ENCODE measurements around the gene CES4A.
"Not testable (repeated sequence)": the region's sequence is repeated elsewhere in the genome, so short reads cannot be mapped to it uniquely, and the experiment has no call there.

CES4A gene

DNA sequence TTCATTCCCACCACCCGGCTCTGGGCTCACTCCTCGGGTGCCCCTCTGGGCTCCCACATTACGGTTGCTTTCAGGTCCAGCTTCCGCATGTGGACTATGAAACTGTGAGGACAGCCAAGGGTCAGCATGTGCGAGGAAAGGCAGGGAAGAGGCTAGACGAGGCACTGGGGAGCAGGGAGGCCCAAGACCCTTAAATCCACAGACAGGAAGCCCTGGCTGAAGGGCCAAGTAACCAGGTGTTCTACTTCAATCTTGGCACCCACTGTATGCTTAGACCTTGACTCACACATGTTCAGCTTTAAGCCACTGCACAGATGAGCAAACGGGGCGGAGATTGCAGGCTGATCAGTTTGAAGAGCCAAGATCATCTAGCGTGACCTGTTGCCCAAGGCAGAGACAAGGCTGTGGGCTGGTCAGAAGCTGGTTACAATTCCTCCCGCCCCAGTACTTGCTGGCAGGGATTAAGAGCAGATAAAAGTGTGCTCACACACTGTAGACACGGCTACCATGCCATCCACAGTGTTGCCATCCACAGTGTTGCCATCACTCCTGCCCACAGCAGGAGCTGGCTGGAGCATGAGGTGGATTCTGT, at the start of gene CES4A:
CES4A (plus strand) TSS at position 393 of the 592 bp plus-strand sequence; CDS start at position 577, 184 bp downstream.
- Histone ChIP-seq H3K27me3 (ENCODE audit: low read depth) (no peaks in the 10 kb centered on the region), H3K9me3 (no peaks in the 10 kb centered on the region), H3K36me3 (replicated peaks) (no peaks in the 10 kb centered on the region), H3K4me1 (no peaks in the 10 kb centered on the region), H3K4me3 (no peak within 1 kb of the TSS)
- no peak for DNase-seq (ENCODE audit: low spot score in 2 of 2)
- in situ Hi-C loops (cut with MboI; ENCODE audit: low sequenced_read_pairs) = no loop called here

DNA sequence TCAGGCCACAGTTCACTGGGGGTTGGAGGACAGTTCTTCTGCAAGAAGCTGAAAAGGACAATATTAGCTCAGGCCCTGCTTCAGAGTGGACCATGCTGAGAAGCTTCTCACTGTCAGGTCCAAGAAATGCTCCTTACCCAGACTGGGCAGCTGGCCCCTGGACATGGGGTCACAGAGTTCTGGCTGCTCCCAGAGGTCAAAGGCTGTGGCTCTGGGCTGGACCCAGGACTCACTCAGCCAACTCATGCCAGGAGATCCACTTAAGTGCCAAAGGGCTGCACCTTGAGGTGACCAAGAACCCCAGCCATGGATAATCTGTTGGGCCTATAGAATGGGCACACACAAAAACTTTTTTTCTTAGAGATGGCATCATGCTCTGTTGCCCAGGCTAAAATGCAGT, 49.0 kb upstream of the CES4A start:
- no peak for DNase-seq (ENCODE audit: low spot score in 2 of 2)
- no peaks in the 10 kb centered on the region for H3K27me3 ChIP-seq (ENCODE audit: low read depth)
- no peaks in the 10 kb centered on the region for H3K9me3 ChIP-seq
- H3K4me1 ChIP-seq = no peaks in the 10 kb centered on the region
- in situ Hi-C loops (cut with MboI; ENCODE audit: low sequenced_read_pairs) = no loop called here
- peaks cover 47% of the 10 kb centered on the region for H3K36me3 ChIP-seq (replicated peaks)
- no peak overlapping the region for H3K4me3 ChIP-seq

DNA sequence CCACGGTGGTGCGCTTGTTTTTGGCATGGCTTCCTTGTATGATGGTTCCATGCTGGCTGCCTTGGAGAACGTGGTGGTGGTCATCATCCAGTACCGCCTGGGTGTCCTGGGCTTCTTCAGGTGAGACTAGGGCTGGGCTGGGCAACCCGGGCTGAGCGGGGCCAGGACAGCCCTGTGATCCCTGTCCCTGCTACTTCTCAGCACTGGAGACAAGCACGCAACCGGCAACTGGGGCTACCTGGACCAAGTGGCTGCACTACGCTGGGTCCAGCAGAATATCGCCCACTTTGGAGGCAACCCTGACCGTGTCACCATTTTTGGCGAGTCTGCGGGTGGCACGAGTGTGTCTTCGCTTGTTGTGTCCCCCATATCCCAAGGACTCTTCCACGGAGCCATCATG, 48.2 kb upstream of the CES4A start:
- in situ Hi-C loops (cut with MboI; ENCODE audit: low sequenced_read_pairs) = no loop called here
- H3K9me3 ChIP-seq = no peaks in the 10 kb centered on the region
- no peak for DNase-seq (ENCODE audit: low spot score in 2 of 2)
- H3K4me3 ChIP-seq = no peak overlapping the region
- no peaks in the 10 kb centered on the region for H3K27me3 ChIP-seq (ENCODE audit: low read depth)
- no peaks in the 10 kb centered on the region for H3K4me1 ChIP-seq
- H3K36me3 ChIP-seq (replicated peaks) = peaks cover 47% of the 10 kb centered on the region

DNA sequence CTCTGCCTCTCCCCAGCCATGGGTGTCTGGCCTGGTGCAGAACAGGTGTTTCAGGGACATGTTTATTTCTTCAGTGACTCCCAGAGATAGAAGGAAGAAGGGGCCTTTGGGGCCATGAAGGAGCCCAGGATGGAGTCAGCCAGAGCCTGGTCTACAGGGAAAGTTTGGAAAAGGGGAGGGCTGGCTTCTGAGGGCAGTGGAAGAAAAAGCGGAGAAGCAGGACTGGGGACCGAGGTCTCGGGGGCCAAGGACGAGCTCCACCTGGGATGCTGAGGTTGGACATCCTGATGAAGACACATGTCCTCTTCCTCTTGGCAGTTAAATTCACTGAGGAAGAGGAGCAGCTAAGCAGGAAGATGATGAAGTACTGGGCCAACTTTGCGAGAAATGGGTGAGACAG, 45.4 kb upstream of the CES4A start:
- in situ Hi-C loops (cut with MboI; ENCODE audit: low sequenced_read_pairs) = no loop called here
- H3K27me3 ChIP-seq (ENCODE audit: low read depth) = no peaks in the 10 kb centered on the region
- H3K9me3 ChIP-seq = no peaks in the 10 kb centered on the region
- no peak for DNase-seq (ENCODE audit: low spot score in 2 of 2)
- H3K4me3 ChIP-seq = no peak overlapping the region
- H3K4me1 ChIP-seq = no peaks in the 10 kb centered on the region
- peaks cover 47% of the 10 kb centered on the region for H3K36me3 ChIP-seq (replicated peaks)

DNA sequence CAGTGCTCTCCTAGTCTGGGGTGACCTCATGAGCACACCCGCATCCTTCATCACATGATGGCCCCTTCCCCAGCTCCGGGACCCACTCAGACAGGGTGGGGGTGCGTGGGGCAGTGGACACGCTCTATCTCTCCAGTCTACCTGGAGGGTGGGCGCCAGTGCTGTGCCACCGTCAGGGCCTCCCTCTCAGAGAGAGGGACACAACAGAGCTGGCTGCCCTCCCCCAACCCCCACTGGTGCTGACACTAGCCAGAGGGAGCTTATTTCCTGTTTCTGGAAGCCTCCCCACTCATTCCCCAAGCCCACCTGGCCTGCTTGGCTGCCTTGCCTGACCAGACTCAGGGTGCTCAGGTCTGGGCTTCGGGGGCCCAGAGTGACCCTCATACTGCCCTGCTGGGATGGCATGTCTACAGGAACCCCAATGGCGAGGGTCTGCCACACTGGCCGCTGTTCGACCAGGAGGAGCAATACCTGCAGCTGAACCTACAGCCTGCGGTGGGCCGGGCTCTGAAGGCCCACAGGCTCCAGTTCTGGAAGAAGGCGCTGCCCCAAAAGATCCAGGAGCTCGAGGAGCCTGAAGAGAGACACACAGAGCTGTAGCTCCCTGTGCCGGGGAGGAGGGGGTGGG, 44.8 kb upstream of the CES4A start:
- Histone ChIP-seq H3K4me3 (no peak overlapping the region), H3K9me3 (no peaks in the 10 kb centered on the region), H3K27me3 (ENCODE audit: low read depth) (no peaks in the 10 kb centered on the region), H3K4me1 (no peaks in the 10 kb centered on the region), H3K36me3 (replicated peaks) (peaks cover 46% of the 10 kb centered on the region)
- DNase-seq (ENCODE audit: low spot score in 2 of 2) = no peak
- in situ Hi-C loops (cut with MboI; ENCODE audit: low sequenced_read_pairs) = no loop called here

DNA sequence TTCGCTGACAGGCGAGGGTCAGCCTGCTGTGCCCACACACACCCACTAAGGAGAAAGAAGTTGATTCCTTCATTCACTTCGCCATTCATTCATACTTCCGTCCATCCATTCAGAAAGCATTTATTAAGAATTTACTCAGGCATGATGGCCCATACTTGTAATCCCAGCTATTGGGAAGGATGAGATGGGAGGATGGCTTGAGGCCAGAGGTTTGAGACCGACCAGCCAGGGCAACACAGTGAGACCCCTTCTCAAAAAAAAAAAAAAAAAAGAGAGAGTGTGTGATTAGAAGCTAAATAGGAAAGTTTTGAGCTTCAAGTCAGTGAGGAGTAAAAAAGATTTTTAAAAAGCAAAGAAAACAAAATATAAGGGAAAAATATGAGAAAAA, 44.3 kb upstream of the CES4A start:
- no peak for DNase-seq (ENCODE audit: low spot score in 2 of 2)
- H3K4me3 ChIP-seq = no peak overlapping the region
- in situ Hi-C loops (cut with MboI; ENCODE audit: low sequenced_read_pairs) = no loop called here
- H3K4me1 ChIP-seq = no peaks in the 10 kb centered on the region
- H3K27me3 ChIP-seq (ENCODE audit: low read depth) = no peaks in the 10 kb centered on the region
- no peaks in the 10 kb centered on the region for H3K9me3 ChIP-seq
- H3K36me3 ChIP-seq (replicated peaks) = peaks cover 41% of the 10 kb centered on the region

DNA sequence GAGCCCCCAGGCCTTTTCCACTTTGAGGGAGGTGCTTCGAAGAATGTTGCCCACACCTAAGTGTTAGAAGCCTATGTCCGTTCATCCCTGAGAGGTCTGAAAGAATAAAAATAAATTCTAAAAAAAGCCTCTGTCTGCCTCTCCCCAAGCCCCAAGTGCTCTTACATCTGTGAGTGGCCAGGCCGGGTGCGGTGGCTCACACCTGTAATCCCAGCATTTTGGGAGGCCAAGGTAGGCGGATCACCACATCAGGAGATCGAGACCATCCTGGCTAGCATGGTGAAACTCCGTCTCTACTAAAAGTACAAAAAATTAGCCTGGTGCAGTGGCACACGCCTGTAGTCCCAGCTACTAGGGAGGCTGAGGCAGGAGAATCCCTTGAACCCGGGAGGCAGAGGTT, 43.4 kb upstream of the CES4A start:
- H3K4me3 ChIP-seq; H3K9me3 ChIP-seq; H3K4me1 ChIP-seq; DNase-seq (ENCODE audit: low spot score in 2 of 2); in situ Hi-C loops (cut with MboI; ENCODE audit: low sequenced_read_pairs); H3K27me3 ChIP-seq (ENCODE audit: low read depth): not testable (repeated sequence)
- H3K36me3 ChIP-seq (replicated peaks) = peaks cover 32% of the 10 kb centered on the region

DNA sequence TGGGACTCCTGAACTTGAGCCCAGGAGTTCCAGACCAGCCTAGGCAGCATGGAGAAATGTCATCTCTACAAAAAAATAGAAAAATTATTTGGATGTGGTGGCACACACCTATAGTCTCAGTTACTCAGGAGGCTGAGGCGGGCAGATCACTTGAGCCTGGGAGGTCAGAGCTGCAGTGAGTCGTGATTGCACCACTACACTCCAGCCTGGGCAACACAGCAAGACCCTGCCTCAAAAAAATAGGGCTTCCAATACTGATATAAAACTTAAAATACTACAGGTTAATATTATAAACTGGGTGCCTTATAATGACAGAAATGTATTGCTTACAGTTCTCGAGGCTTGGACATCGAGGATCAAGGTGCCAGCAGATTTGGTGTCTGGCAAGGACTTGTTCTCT, 42.5 kb upstream of the CES4A start:
- DNase-seq (ENCODE audit: low spot score in 2 of 2) = no peak
- no peaks in the 10 kb centered on the region for H3K27me3 ChIP-seq (ENCODE audit: low read depth)
- in situ Hi-C loops (cut with MboI; ENCODE audit: low sequenced_read_pairs) = no loop called here
- no peaks in the 10 kb centered on the region for H3K9me3 ChIP-seq
- H3K4me1 ChIP-seq = no peaks in the 10 kb centered on the region
- peaks cover 24% of the 10 kb centered on the region for H3K36me3 ChIP-seq (replicated peaks)
- no peak overlapping the region for H3K4me3 ChIP-seq

DNA sequence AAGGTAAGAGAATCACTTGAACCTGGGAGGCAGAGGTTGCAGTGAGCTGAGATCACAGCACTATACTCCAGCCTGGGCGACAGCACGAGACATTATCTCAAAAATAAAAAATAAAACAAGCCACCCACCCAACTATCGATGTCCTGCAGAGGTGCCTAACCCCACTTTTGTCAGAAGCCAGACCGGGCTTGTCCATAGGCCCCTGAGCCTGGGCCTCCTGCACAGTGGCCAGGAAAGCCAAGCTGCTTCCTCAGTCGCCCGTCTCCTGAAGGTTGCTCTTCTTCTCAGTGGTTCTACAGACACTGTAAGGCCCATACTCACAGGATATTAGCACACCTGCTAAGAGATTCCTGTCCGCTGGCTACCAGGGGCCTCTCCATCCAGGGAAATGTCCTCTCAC, 41.8 kb upstream of the CES4A start:
- Histone ChIP-seq H3K36me3 (replicated peaks) (peaks cover 18% of the 10 kb centered on the region), H3K9me3 (no peaks in the 10 kb centered on the region), H3K27me3 (ENCODE audit: low read depth) (no peaks in the 10 kb centered on the region), H3K4me3 (no peak overlapping the region), H3K4me1 (no peaks in the 10 kb centered on the region)
- in situ Hi-C loops (cut with MboI; ENCODE audit: low sequenced_read_pairs) = no loop called here
- DNase-seq (ENCODE audit: low spot score in 2 of 2) = no peak

DNA sequence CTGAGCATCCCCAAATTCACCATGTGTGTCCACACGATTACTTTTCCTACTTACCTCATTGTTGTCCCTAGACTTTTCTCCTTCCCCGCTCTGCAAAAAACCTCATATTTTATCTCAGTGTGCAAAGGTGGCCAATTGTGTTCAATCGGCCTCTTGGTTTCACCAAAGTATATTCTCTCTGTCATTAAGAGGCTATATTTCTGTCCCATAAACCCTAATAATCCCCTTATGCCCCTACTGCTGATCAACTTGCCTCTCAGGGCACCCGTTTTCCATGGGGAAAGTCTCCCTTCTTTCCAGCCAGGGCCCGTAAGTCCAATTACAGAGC, 41.5 kb upstream of the CES4A start:
- in situ Hi-C loops (cut with MboI; ENCODE audit: low sequenced_read_pairs) = no loop called here
- H3K9me3 ChIP-seq = no peaks in the 10 kb centered on the region
- H3K4me1 ChIP-seq = no peaks in the 10 kb centered on the region
- peaks cover 14% of the 10 kb centered on the region for H3K36me3 ChIP-seq (replicated peaks)
- no peaks in the 10 kb centered on the region for H3K27me3 ChIP-seq (ENCODE audit: low read depth)
- DNase-seq (ENCODE audit: low spot score in 2 of 2) = no peak
- no peak overlapping the region for H3K4me3 ChIP-seq

DNA sequence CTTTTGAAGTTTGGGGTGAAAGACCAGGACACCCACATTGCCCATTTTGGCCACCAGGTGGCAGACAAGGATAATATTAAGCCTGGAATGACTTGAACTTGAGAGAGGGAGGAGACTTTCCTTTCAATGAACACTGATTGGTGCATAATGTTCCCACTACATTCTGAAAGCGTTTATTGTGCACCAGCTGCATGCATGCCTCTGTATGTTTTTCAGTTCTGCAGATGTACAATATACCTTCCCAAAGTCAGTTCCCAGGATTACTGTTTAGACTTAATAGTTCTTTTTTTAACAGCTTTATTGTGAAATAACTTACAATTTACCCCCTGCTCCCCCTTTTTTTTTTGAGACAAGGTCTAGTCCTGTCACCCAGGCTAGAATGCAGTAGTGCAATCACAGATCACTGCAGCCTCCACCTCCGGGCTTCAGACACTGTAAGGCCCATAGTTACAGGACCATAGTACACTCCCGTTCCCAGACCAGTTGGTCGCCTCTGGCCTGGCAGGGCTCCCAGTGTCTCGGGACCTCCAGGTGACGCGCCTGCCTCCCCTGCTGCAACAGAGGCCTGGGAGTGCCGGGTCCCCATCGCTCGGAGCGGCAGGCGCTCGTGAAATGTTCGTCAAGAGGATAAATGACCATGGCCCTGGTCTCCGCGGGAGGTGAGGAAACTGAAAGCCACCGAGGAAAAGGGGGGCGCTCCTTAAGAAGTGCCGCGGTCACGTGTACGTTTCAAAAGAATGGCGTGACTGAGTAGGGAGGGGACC, 40.9 kb upstream of the CES4A start:
- no peak overlapping the region for H3K4me3 ChIP-seq
- no peaks in the 10 kb centered on the region for H3K9me3 ChIP-seq
- H3K36me3 ChIP-seq (replicated peaks) = peaks cover 9% of the 10 kb centered on the region
- H3K27me3 ChIP-seq (ENCODE audit: low read depth) = no peaks in the 10 kb centered on the region
- in situ Hi-C loops (cut with MboI; ENCODE audit: low sequenced_read_pairs) = no loop called here
- no peaks in the 10 kb centered on the region for H3K4me1 ChIP-seq
- DNase-seq (ENCODE audit: low spot score in 2 of 2) = peak; percentile 75 to 89

DNA sequence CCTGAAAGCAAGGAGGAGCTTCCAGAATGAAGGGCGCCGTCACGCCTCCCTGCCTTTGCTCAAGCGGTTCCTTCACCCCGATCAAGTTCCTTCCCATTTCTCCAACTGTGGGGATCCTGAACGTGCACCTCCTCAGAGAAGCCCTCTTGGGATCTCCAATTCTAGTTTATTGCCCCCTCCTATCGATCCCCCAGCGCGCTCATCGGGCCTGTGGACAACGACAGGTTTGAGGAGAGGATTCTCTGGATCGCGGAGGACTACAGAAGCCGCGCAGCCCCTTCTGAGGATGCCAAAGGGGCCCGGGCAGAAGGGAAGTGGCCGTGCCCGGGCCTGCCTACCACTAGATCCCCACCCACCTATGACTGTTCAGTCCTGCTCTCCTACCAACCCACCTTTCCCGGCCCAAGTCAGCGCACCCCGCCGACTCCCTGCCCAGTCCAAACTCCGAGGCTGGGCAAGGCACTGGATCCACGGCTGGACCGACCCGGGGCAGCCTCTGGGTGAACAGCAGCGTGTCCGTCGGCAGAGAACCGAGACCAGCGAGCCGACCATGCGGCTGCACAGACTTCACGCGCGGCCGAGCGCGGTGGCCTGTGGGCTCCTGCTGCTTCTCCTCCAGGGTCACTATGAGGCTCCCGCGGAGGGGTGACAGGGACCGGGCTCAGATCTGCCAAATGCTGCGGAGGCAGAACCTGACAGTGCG, 40.1 kb upstream of the CES4A start:
- peaks cover 4% of the 10 kb centered on the region for H3K4me1 ChIP-seq
- no peak overlapping the region for H3K4me3 ChIP-seq
- H3K9me3 ChIP-seq = no peaks in the 10 kb centered on the region
- H3K27me3 ChIP-seq (ENCODE audit: low read depth) = no peaks in the 10 kb centered on the region
- DNase-seq (ENCODE audit: low spot score in 2 of 2) = no peak
- H3K36me3 ChIP-seq (replicated peaks) = peaks cover 2% of the 10 kb centered on the region
- in situ Hi-C loops (cut with MboI; ENCODE audit: low sequenced_read_pairs) = no loop called here

DNA sequence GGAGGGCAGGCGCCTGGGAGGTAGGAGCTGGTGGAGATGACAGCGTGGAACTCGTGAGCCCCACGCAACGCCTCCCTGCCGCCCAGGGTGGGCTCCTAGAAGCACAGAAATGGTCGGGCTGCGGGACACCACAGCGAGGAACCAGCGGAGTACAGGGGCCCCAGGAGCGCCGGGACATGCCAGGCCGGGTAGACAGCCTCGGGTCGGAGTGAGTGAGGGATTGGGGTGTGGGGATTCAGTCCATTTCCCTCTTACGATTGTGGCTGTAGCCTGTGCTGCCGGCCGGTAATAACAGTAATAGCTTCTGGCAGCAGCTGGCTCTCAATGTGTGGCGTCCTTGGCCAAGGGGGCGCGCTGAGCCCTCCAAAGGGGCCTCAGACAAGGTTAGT, 39.6 kb upstream of the CES4A start:
- H3K9me3 ChIP-seq = no peaks in the 10 kb centered on the region
- H3K36me3 ChIP-seq (replicated peaks) = no peaks in the 10 kb centered on the region; the same call in 1 of the 2 replicates
- no peaks in the 10 kb centered on the region for H3K27me3 ChIP-seq (ENCODE audit: low read depth)
- in situ Hi-C loops (cut with MboI; ENCODE audit: low sequenced_read_pairs) = no loop called here
- no peak overlapping the region for H3K4me3 ChIP-seq
- no peak for DNase-seq (ENCODE audit: low spot score in 2 of 2)
- H3K4me1 ChIP-seq = peaks cover 9% of the 10 kb centered on the region

DNA sequence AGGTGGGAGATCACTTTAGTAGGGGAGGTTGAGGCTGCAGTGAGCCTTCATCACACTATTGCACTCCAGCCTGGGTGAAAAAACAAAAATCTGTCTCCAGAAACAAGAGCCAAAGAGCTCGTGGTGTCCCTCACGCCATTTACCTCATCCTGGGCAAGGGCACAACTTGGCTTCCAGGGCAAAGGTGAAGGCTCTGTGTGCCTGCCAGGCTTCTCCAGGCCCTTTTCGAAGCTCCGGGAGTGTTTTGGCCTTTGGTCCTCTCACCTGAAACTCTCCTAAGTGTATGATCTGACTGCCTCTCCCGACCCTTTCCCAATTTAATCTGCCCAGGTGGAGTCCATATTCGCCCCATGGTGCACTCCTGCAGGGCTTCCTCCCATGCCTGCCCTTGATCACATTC, 38.9 kb upstream of the CES4A start:
- no peaks in the 10 kb centered on the region for H3K36me3 ChIP-seq (replicated peaks)
- H3K9me3 ChIP-seq = no peaks in the 10 kb centered on the region
- H3K27me3 ChIP-seq (ENCODE audit: low read depth) = no peaks in the 10 kb centered on the region
- no peak overlapping the region for H3K4me3 ChIP-seq
- in situ Hi-C loops (cut with MboI; ENCODE audit: low sequenced_read_pairs) = no loop called here
- peaks cover 10% of the 10 kb centered on the region for H3K4me1 ChIP-seq
- DNase-seq (ENCODE audit: low spot score in 2 of 2) = no peak
